Esophagus muscularis mucosa (tissue), 4 donors: ENCODE measurements around the gene KCNB1. TPM values are rescaled to one million over a fixed set of nuclear protein-coding genes. Genes with fewer than 3 reads are reported as not detected.

Experiments used
- DNase-seq: peaks from one replicate; pipeline ENCODE4 v3.0.0-alpha.2; 2017; ENCODE audit errors: extremely low spot score
- H3K27ac ChIP-seq, 4 donors: fragments of 200-600 bp; sonication (generic); replicated peaks in 1 of 4; 1 replicate in 3 of 4; 2 replicates in 1 of 4; pipeline ENCODE4 v1.5.1; 2016 to 2019; ENCODE audit warnings: mild to moderate bottlenecking in 1 of 4
- H3K27me3 ChIP-seq, 4 donors: fragments of 200-600 bp; sonication (generic); one replicate each; pipeline versions ENCODE4 v1.5.1 to v1.6.0; 2016 to 2019
- H3K36me3 ChIP-seq, 4 donors: fragments of 200-600 bp; sonication (generic); one replicate each; pipeline ENCODE4 v1.5.1; 2016 to 2019
- H3K4me1 ChIP-seq, 4 donors: fragments of 200-600 bp; sonication (generic); one replicate each; pipeline ENCODE4 v1.5.1; 2016 to 2019
- H3K4me3 ChIP-seq, 4 donors: fragments of 200-600 bp; sonication (generic); 1 replicate in 2 of 4; 2 replicates in 2 of 4; pipeline ENCODE4 v1.5.1; 2016 to 2019; ENCODE audit warnings: mild to moderate bottlenecking in 4 of 4, moderate library complexity in 1 of 4
- H3K9me3 ChIP-seq, 4 donors: fragments of 200-600 bp; sonication (generic); 1 replicate in 3 of 4; 2 replicates in 1 of 4; pipeline ENCODE4 v1.5.1; 2016 to 2019
- EP300 ChIP-seq: sonication (generic); formaldehyde crosslinking; IDR thresholded peaks from one replicate; pipeline ENCODE4 v1.6.1; 2017; ENCODE audit warnings: antibody characterized with exemption
- POLR2A ChIP-seq: fragments of 450-650 bp; IDR thresholded peaks from one replicate; pipeline ENCODE4 v1.6.1; 2017; ENCODE audit warnings: antibody characterized with exemption, moderate library complexity, mild to moderate bottlenecking, low read depth
- POLR2AphosphoS5 ChIP-seq, 2 donors: sonication (generic); formaldehyde crosslinking; IDR thresholded peaks; one replicate each; pipeline ENCODE4 v1.6.1; 2017; ENCODE audit warnings: antibody characterized with exemption in 2 of 2
- WGBS: methylation state at CpG from one replicate; pipeline ENCODE4 v1.1.5; 2018; 5-methylcytosine and 5-hydroxymethylcytosine counted together
- intact Hi-C: fragments of 100-400 bp; cut with DNase I; formaldehyde crosslinking; loops from one replicate; pipeline ENCODE4 v1.15.1; 2023
- total RNA-seq, 4 donors: library from RNA; depleted of rRNA; stranded (reverse); fragments of >200 nt; gene quantifications; one replicate each; pipeline versions ENCODE4 v1.1.0 to v1.2.1, GENCODE V29; 2016
- TF ChIP-seq, protein P1 (sequence below), 3 experiments: fragments of 200-600 bp in 2 of 3; fragments of 450-650 bp in 1 of 3; sonication (generic) in 2 of 3; IDR thresholded peaks; one replicate each; pipeline ENCODE4 v1.5.1; 2017 to 2019; ENCODE audit warnings: antibody characterized with exemption in 3 of 3, mild to moderate bottlenecking in 2 of 3, moderate library complexity in 1 of 3

KCNB1 gene
- total RNA-seq, 4 donors from 2014 or later: 32.3 to 55.5 (median 51.9) TPM

DNA sequence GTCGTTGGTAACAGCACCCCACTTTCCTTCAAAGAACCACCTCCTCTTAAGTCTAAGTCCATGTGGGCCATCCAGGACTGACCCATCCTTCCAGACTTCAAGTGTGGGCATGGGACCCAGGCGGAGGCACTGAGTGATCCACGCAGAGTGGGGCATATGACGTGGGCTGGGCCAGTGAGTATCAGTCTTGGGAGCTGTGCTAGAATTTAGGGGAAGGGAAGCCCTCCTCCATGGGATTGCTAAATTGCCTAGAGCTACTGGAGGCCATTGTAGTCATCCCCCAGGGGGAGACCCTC is 35.3 kb upstream of the KCNB1 start:
- no peaks in the 10 kb centered on the region for H3K9me3 ChIP-seq
- intact Hi-C loops: no loop called here
- WGBS: 86% methylated on average over 3 of the region's 4 CpGs
- no peaks in the 10 kb centered on the region for H3K4me1 ChIP-seq
- no peaks in the 10 kb centered on the region for H3K27me3 ChIP-seq
- H3K36me3 ChIP-seq: peaks cover 0 to 33% (median 5%) of the 10 kb centered on the region in 4 donors
- no peak overlapping the region for H3K4me3 ChIP-seq
- no peak overlapping the region for H3K27ac ChIP-seq
- no peak for DNase-seq
- TF ChIP-seq POLR2A: no peak
- TF ChIP-seq POLR2AphosphoS5 (IDR thresholded peaks at IDR 0.05): no peak
- TF ChIP-seq EP300: no peak
- TF ChIP-seq, protein P1, sequence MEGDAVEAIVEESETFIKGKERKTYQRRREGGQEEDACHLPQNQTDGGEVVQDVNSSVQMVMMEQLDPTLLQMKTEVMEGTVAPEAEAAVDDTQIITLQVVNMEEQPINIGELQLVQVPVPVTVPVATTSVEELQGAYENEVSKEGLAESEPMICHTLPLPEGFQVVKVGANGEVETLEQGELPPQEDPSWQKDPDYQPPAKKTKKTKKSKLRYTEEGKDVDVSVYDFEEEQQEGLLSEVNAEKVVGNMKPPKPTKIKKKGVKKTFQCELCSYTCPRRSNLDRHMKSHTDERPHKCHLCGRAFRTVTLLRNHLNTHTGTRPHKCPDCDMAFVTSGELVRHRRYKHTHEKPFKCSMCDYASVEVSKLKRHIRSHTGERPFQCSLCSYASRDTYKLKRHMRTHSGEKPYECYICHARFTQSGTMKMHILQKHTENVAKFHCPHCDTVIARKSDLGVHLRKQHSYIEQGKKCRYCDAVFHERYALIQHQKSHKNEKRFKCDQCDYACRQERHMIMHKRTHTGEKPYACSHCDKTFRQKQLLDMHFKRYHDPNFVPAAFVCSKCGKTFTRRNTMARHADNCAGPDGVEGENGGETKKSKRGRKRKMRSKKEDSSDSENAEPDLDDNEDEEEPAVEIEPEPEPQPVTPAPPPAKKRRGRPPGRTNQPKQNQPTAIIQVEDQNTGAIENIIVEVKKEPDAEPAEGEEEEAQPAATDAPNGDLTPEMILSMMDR (IDR thresholded peaks at IDR 0.05): no peak

DNA sequence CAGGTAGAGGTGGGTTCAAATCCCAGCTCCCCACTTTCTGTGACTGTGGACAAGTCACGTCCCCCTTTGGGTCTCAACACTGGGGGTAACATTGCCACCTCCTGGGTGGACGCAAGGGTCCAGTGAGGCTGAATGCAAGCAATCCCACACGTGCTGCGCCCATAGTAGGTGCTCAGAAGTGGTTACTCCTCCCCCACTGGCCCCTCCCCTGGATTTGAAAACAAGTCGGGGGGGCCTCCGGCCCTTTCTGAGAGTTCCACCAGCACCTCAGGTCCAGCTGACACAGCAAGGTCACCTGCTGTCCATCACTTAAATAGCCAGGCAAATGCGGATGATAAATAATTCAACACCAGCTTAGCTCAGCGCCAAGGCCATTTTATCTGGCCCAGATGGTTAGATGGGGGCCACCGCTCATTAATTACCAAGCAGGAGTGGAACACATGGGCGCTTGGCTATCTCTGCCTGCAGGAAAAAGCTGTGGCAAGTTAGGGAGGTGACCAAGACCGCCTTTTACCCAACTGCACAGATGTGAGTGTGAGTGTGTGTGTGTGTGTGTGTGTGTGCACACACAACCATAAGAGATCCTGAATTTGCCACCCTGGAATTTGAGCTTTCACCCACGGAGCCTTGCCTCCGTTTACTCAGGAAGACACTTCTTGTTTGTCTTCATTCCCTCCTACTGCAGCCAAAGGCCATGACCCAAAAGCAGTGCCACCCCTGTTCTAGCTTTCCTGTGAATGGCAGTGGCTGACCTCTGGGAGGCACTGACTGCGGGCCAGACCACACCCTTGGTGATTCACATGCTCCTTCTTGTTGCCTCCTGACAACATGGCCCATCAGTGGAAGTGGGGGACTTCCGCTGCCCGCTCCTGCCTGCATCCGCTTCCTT is 34.7 kb upstream of the KCNB1 start:
- H3K9me3 ChIP-seq: no peaks in the 10 kb centered on the region
- no peaks in the 10 kb centered on the region for H3K27me3 ChIP-seq
- H3K4me1 ChIP-seq: no peaks in the 10 kb centered on the region
- H3K4me3 ChIP-seq: no peak overlapping the region
- DNase-seq: no peak
- H3K36me3 ChIP-seq: peaks cover 0 to 30% (median 6%) of the 10 kb centered on the region in 4 donors
- H3K27ac ChIP-seq: peak overlapping the region in 1 of 4 donors; percentile 33
- 76% methylated on average over 13 of the region's 17 CpGs for WGBS
- TF ChIP-seq POLR2AphosphoS5 (IDR thresholded peaks at IDR 0.05) (no peak), POLR2A (no peak), EP300 (no peak)
- TF ChIP-seq, protein P1 (IDR thresholded peaks at IDR 0.05): no peak
- intact Hi-C loops: no loop called here

DNA sequence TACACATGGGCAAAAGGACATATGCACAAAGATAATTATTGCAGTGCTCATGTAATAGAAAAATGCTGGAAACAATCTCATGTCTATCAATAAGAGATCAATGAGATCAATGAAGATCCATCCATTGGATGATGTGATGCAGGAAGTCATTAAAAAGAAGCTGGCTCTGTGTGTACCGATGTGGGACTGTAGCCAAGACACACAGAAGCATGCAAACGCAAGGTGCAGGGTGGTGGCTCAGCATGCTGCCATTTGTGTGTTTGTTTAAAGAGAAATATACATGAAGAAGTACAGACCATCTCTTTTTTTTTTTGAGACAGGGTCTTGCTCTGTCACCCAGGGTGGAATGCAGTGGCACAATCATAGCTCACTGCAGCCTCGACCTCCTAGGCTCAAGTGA is 33.1 kb upstream of the KCNB1 start:
- Histone ChIP-seq H3K4me3 (no peak overlapping the region), H3K9me3 (no peaks in the 10 kb centered on the region), H3K36me3 (peaks cover 0 to 21% (median 6%) of the 10 kb centered on the region in 4 donors), H3K27me3 (no peaks in the 10 kb centered on the region), H3K4me1 (peaks cover 0 to 14% (median 13%) of the 10 kb centered on the region in 4 donors), H3K27ac (no peak overlapping the region)
- intact Hi-C loops: no loop called here
- DNase-seq: no peak
- TF ChIP-seq POLR2A (no peak), EP300 (no peak), POLR2AphosphoS5 (IDR thresholded peaks at IDR 0.05) (no peak)
- TF ChIP-seq, protein P1 (IDR thresholded peaks at IDR 0.05): no peak
- WGBS: 69% methylated on average over 3 of the region's 3 CpGs

DNA sequence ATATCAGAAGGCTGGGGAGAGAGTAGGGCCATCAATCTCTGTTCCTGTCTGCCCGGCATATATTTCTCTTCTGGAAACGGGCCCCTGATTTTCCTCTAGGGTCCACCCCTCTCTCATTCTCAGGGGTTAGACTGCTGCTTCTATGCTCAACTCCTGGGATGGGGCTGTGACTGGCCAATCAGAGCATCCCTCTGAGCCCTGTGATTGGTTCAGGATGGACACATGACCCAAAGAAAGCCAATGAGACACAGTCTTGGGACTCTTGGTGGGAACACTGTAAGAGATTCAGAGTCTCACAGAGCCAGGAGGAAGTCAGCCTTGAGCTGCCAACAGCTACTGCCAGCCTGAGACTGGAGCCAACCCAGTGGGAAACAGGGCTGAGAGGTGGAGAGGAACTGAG is 31.0 kb upstream of the KCNB1 start:
- no peak for TF ChIP-seq POLR2AphosphoS5 (IDR thresholded peaks at IDR 0.05)
- TF ChIP-seq, protein P1 (IDR thresholded peaks at IDR 0.05): no peak
- TF ChIP-seq POLR2A: no peak
- TF ChIP-seq EP300: no peak
- WGBS: 75% methylated on average over 2 of the region's 2 CpGs
- Histone ChIP-seq H3K4me3 (no peak overlapping the region), H3K27me3 (no peaks in the 10 kb centered on the region), H3K9me3 (no peaks in the 10 kb centered on the region), H3K36me3 (peaks cover 0 to 21% (median 6%) of the 10 kb centered on the region in 4 donors), H3K4me1 (peaks cover 0 to 34% (median 33%) of the 10 kb centered on the region in 4 donors), H3K27ac (peak overlapping the region in 2 of 4 donors; percentile 0 to 22)
- DNase-seq: no peak
- intact Hi-C loops: no loop called here
